Liver (tissue), 9 donors: Measurements from ENCODE around the gene CFAP45. TPM values are rescaled to one million over a fixed set of nuclear protein-coding genes. Genes with fewer than 3 reads are reported as not detected.

Experiments
- DNase-seq: peaks from one replicate; pipeline ENCODE4 v3.0.0-alpha.2; 2017; ENCODE audit warnings: low spot score
- H3K27ac ChIP-seq, 2 donors: one replicate each; pipeline ENCODE4 v1.7.0; 2013; ENCODE audit warnings: inconsistent platforms in 2 of 2, low read length in 2 of 2, control low read depth in 1 of 2, low read depth in 1 of 2, mild to moderate bottlenecking in 1 of 2
- H3K27me3 ChIP-seq, 4 donors: one replicate each; pipeline versions ENCODE4 v1.6.1 to v1.7.0; 2013; ENCODE audit warnings: low read length in 3 of 4, inconsistent platforms in 1 of 4, mild to moderate bottlenecking in 1 of 4, moderate library complexity in 1 of 4; ENCODE audit not compliant: control insufficient read depth in 4 of 4, insufficient read depth in 4 of 4
- H3K36me3 ChIP-seq, 4 donors: one replicate each; pipeline versions ENCODE4 v1.6.1 to v1.7.0; 2013; ENCODE audit warnings: low read length in 3 of 4, mild to moderate bottlenecking in 3 of 4, low read depth in 1 of 4, moderate library complexity in 1 of 4; ENCODE audit not compliant: control insufficient read depth in 4 of 4, insufficient read depth in 3 of 4
- H3K4me1 ChIP-seq, 4 donors: one replicate each; pipeline versions ENCODE4 v1.6.1 to v1.7.0; 2013; ENCODE audit warnings: low read length in 3 of 4, mild to moderate bottlenecking in 3 of 4, moderate library complexity in 1 of 4; ENCODE audit not compliant: control insufficient read depth in 4 of 4, insufficient read depth in 4 of 4
- H3K4me3 ChIP-seq, 3 donors: one replicate each; pipeline versions ENCODE4 v1.6.1 to v1.7.0; 2013; ENCODE audit warnings: low read length in 3 of 3, control low read depth in 1 of 3, low read depth in 1 of 3, mild to moderate bottlenecking in 1 of 3
- H3K9ac ChIP-seq, 2 donors: one replicate each; pipeline ENCODE4 v1.7.0; 2013; ENCODE audit warnings: low read length in 2 of 2, mild to moderate bottlenecking in 2 of 2, moderate library complexity in 2 of 2, control low read depth in 1 of 2, low read depth in 1 of 2
- H3K9me3 ChIP-seq, 4 donors: one replicate each; pipeline versions ENCODE4 v1.6.1 to v1.7.0; 2013; ENCODE audit warnings: low read length in 3 of 4; ENCODE audit not compliant: control insufficient read depth in 4 of 4
- ATF3 ChIP-seq: IDR thresholded peaks from 2 replicates; pipeline ENCODE4 v1.6.1; 2016; ENCODE audit warnings: antibody characterized with exemption
- CTCF ChIP-seq: fragments of 150-350 bp; IDR thresholded peaks from 2 replicates; pipeline ENCODE4 v1.5.1; 2017; ENCODE audit warnings: improper control_type of control experiment, low read depth, low read length; ENCODE audit not compliant: missing input control
- EGR1 ChIP-seq, 2 donors: IDR thresholded peaks; 2 replicates each; pipeline ENCODE4 v1.6.1; 2016 to 2018; ENCODE audit warnings: antibody characterized with exemption in 2 of 2, low read depth in 2 of 2
- FOXA1 ChIP-seq: IDR thresholded peaks from 2 replicates; pipeline ENCODE4 v1.6.1; 2016; ENCODE audit warnings: antibody characterized with exemption
- FOXA2 ChIP-seq: IDR thresholded peaks from 2 replicates; pipeline ENCODE4 v1.6.1; 2016; ENCODE audit warnings: antibody characterized with exemption
- GABPA ChIP-seq, 2 donors: IDR thresholded peaks in 1 of 2; conservative IDR thresholded peaks in 1 of 2; 2 replicates each; pipeline ENCODE4 v1.6.1; 2016; ENCODE audit warnings: antibody characterized with exemption in 2 of 2, mild to moderate bottlenecking in 1 of 2, moderate library complexity in 1 of 2
- HNF4A ChIP-seq, 2 donors: conservative IDR thresholded peaks; 2 replicates each; pipeline ENCODE4 v1.6.1; 2016; ENCODE audit warnings: antibody characterized with exemption in 2 of 2, mild to moderate bottlenecking in 2 of 2
- HNF4G ChIP-seq: IDR thresholded peaks from 2 replicates; pipeline ENCODE4 v1.6.1; 2016; ENCODE audit warnings: antibody characterized with exemption
- JUND ChIP-seq, 2 donors: IDR thresholded peaks; 2 replicates each; pipeline ENCODE4 v1.6.1; 2016; ENCODE audit warnings: antibody characterized with exemption in 2 of 2
- MAX ChIP-seq: IDR thresholded peaks from 2 replicates; pipeline ENCODE4 v1.6.1; 2016; ENCODE audit warnings: antibody characterized with exemption
- NR2F2 ChIP-seq: IDR thresholded peaks from 2 replicates; pipeline ENCODE4 v1.6.1; 2016; ENCODE audit warnings: antibody characterized with exemption
- RAD21 ChIP-seq, 2 donors: IDR thresholded peaks; 2 replicates each; pipeline ENCODE4 v1.6.1; 2016; ENCODE audit warnings: antibody characterized with exemption in 2 of 2, mild to moderate bottlenecking in 2 of 2
- REST ChIP-seq: IDR thresholded peaks from 2 replicates; pipeline ENCODE4 v1.6.1; 2016; ENCODE audit warnings: antibody characterized with exemption, mild to moderate bottlenecking
- RXRA ChIP-seq, 2 donors: IDR thresholded peaks; 2 replicates each; pipeline ENCODE4 v1.6.1; 2017 to 2018; ENCODE audit warnings: antibody characterized with exemption in 2 of 2, mild to moderate bottlenecking in 1 of 2
- SP1 ChIP-seq: IDR thresholded peaks from 2 replicates; pipeline ENCODE4 v1.6.1; 2018; ENCODE audit warnings: antibody characterized with exemption, mild to moderate bottlenecking
- TAF1 ChIP-seq: conservative IDR thresholded peaks from 2 replicates; pipeline ENCODE4 v1.6.1; 2016; ENCODE audit warnings: antibody characterized with exemption, mild to moderate bottlenecking
- YY1 ChIP-seq: IDR thresholded peaks from 2 replicates; pipeline ENCODE4 v1.6.1; 2016; ENCODE audit warnings: antibody characterized with exemption, mild to moderate bottlenecking
- ZBTB33 ChIP-seq: IDR thresholded peaks from 2 replicates; pipeline ENCODE4 v1.6.1; 2016; ENCODE audit warnings: antibody characterized with exemption
- WGBS: extraction: QIAGEN DNeasy Blood & Tissue Kit; methylation state at CpG from one replicate; pipeline ENCODE4 v1.1.7; 2013; 5-methylcytosine and 5-hydroxymethylcytosine counted together
- polyA plus RNA-seq, 2 donors: library from polyadenylated mRNA; stranded (reverse) in 1 of 2; unstranded in 1 of 2; fragments of 200-250 nt in 1 of 2; fragments of >200 nt in 1 of 2; fragmentation: Nextera tagmentation in 1 of 2; extraction: Ambion mirVana in 1 of 2; gene quantifications; one replicate each; pipeline versions ENCODE4 v1.2.1 to v1.2.3, GENCODE V29; 2013 to 2015
- total RNA-seq, 2 donors: library from RNA; depleted of rRNA; stranded (reverse); fragments of >200 nt; gene quantifications; one replicate each; pipeline ENCODE4 v1.2.3, GENCODE V29; 2014
- donor health status: healthy.
- donor health status: healthy.
- donor health status: healthy.
- donor health status: healthy.
- donor health status: healthy.

CFAP45 gene
- total and polyA plus RNA-seq, 4 donors, result 0.03 to 0.24 TPM; not detected in 2

- no peaks in the 10 kb centered on the region for H3K27me3 ChIP-seq
- no peaks in the 10 kb centered on the region for H3K4me1 ChIP-seq
- no peak overlapping the region for H3K4me3 ChIP-seq
- TF ChIP-seq FOXA2 (no peak), GABPA (IDR thresholded peaks at IDR 0.05 in 1 of 2, conservative IDR thresholded peaks at IDR 0.05 in 1 of 2) (no peak), ATF3 (no peak), JUND (IDR thresholded peaks at IDR 0.05) (no peak), HNF4G (no peak), EGR1 (IDR thresholded peaks at IDR 0.05; ENCODE audit: low read depth in 2 of 2) (no peak), SP1 (no peak), HNF4A (conservative IDR thresholded peaks at IDR 0.05) (no peak), ZBTB33 (no peak), REST (no peak), YY1 (no peak), CTCF (no peak), TAF1 (no peak), RXRA (IDR thresholded peaks at IDR 0.05) (no peak), FOXA1 (no peak), MAX (no peak), NR2F2 (no peak), RAD21 (IDR thresholded peaks at IDR 0.05) (no peak)
- H3K9ac ChIP-seq, result no peak overlapping the region
- no peak overlapping the region for H3K27ac ChIP-seq
- H3K36me3 ChIP-seq, result no peaks in the 10 kb centered on the region
- H3K9me3 ChIP-seq, result no peaks in the 10 kb centered on the region
- WGBS, result 93% methylated on average over 2 of the region's 2 CpGs
- DNase-seq, result no peak
These were observed 67.7 kb downstream of the CFAP45 start for GRCh38 chr1:159832309-159832708.
